ENCODE measurements around the gene SHROOM3.

- no peak for TF ChIP-seq CTCF (IDR thresholded peaks at IDR 0.05)
- no peak for TF ChIP-seq POLR2AphosphoS5 (IDR thresholded peaks at IDR 0.05)
Observed at GRCh38 chr4:76649086-76649485, 214.1 kb downstream of the SHROOM3 start.

Measured in esophagus muscularis mucosa (tissue), 3 donors.